GM12878 (cell line): ENCODE data around the gene PMPCA. TPM values are rescaled to one million over a fixed set of nuclear protein-coding genes. Genes with fewer than 3 reads are reported as not detected.

Experiments
- ATAC-seq: fragments of 200-7000 bp; cut with Tn5 transposase; 3 replicates; pipeline ENCODE4 v1.9.1; 2020; ENCODE audit warnings: mild to moderate bottlenecking, moderate library complexity
- BruUV-seq: library from RNA; stranded (reverse); fragments of 400-500 nt; replicated peaks from 2 replicates; lab custom pipeline; 2021; lab: Mats Ljungman, UMichigan
- CTCF ChIA-PET: fragments of 300-600 bp; sonication (Branson Sonifier 250); formaldehyde crosslinking; extraction: SDS; loops from one replicate; lab custom pipeline; 2021; ENCODE audit warnings: inconsistent platforms; lab: Yijun Ruan, JAX
- POLR2A ChIA-PET: fragments of 350-600 bp; formaldehyde crosslinking; extraction: SDS; loops from one replicate; lab custom pipeline; 2021; ENCODE audit warnings: inconsistent platforms; lab: Charles Lee
- RAD21 ChIA-PET: fragments of 300-600 bp; sonication (Branson Sonifier 250); formaldehyde crosslinking; loops from one replicate; lab custom pipeline; 2023; ENCODE audit warnings: antibody characterized with exemption; ENCODE audit not compliant: unreplicated experiment; lab: Charles Lee
- SMC1A ChIA-PET: fragments of 300-600 bp; sonication (Branson Sonifier 250); formaldehyde crosslinking; loops from one replicate; lab custom pipeline; 2023; ENCODE audit not compliant: unreplicated experiment, uncharacterized antibody; lab: Charles Lee
- DNase-seq: peaks from one replicate; pipeline ENCODE4 v3.0.0-alpha.2; 2011; ENCODE audit warnings: low read depth, low spot score
- FAIRE-seq: peaks from 3 replicates; lab custom pipeline; 2011; peaks lifted over from hg19 to GRCh38; lab: Jason Lieb, UNC
- H2AFZ ChIP-seq: 2 replicates; pipeline ENCODE4 v1.6.0; 2011; ENCODE audit warnings: low read depth, low read length, control low read depth; ENCODE audit not compliant: control insufficient read depth
- H3K27ac ChIP-seq: 2 replicates; pipeline ENCODE4 v1.5.1; 2011; ENCODE audit warnings: control low read depth; ENCODE audit not compliant: control insufficient read depth, insufficient read depth
- H3K27me3 ChIP-seq, 2 experiments: replicated peaks in 1 of 2; 2 replicates each; pipeline versions ENCODE4 v1.6.0 to v1.6.1; 2011; ENCODE audit warnings: low read length in 1 of 2; ENCODE audit not compliant: control insufficient read depth in 2 of 2, insufficient read depth in 2 of 2
- H3K36me3 ChIP-seq, 2 experiments: 2 replicates each; pipeline ENCODE4 v1.5.1; 2011; ENCODE audit warnings: low read length in 1 of 2; ENCODE audit not compliant: control insufficient read depth in 2 of 2, insufficient read depth in 2 of 2
- H3K4me1 ChIP-seq: 2 replicates; pipeline ENCODE4 v1.6.1; 2011; ENCODE audit warnings: mild to moderate bottlenecking, low read length, moderate library complexity, mixed read lengths; ENCODE audit not compliant: control insufficient read depth, insufficient read depth
- H3K4me2 ChIP-seq: 2 replicates; pipeline ENCODE4 v1.6.0; 2011; ENCODE audit warnings: control low read depth; ENCODE audit not compliant: control insufficient read depth, insufficient read depth
- H3K4me3 ChIP-seq: fragments of 200-600 bp; sonication (generic); 2 replicates; pipeline ENCODE4 v1.5.1; 2016
- H3K79me2 ChIP-seq: 2 replicates; pipeline ENCODE4 v1.6.0; 2011; ENCODE audit warnings: low read length; ENCODE audit not compliant: control insufficient read depth, insufficient read depth
- H3K9ac ChIP-seq: 2 replicates; pipeline ENCODE4 v1.8.0; 2011; ENCODE audit warnings: low read length, control low read depth, mixed read lengths; ENCODE audit not compliant: control insufficient read depth, insufficient read depth
- H3K9me3 ChIP-seq: replicated peaks from 3 replicates; pipeline ENCODE4 v1.5.1; 2011; ENCODE audit warnings: mild to moderate bottlenecking, low read length; ENCODE audit not compliant: control insufficient read depth, insufficient read depth
- H4K20me1 ChIP-seq: 2 replicates; pipeline ENCODE4 v1.6.0; 2011; ENCODE audit not compliant: control insufficient read depth, insufficient read depth
- BACH1 ChIP-seq: fragments of 450-650 bp; IDR thresholded peaks from 2 replicates; pipeline ENCODE4 v1.6.1; 2017; ENCODE audit warnings: mild to moderate bottlenecking, borderline replicate concordance
- FOS ChIP-seq: IDR thresholded peaks from 3 replicates; pipeline ENCODE4 v1.6.1; 2011; ENCODE audit warnings: borderline replicate concordance; ENCODE audit not compliant: insufficient read length; ENCODE audit errors: extremely low read depth
- KAT2A ChIP-seq: conservative IDR thresholded peaks from 2 replicates; pipeline ENCODE4 v1.6.1; 2011; ENCODE audit warnings: low read depth, low read length; ENCODE audit not compliant: control insufficient read depth
- NFIC ChIP-seq: IDR thresholded peaks from 2 replicates; pipeline ENCODE4 v1.6.1; 2012; ENCODE audit warnings: low read depth, mild to moderate bottlenecking, inconsistent platforms, low read length, moderate library complexity
- NFYA ChIP-seq: IDR thresholded peaks from 2 replicates; pipeline ENCODE4 v1.6.1; 2011; ENCODE audit warnings: low read depth, mild to moderate bottlenecking, low read length, improper control_type of control experiment, borderline replicate concordance
- PKNOX1 ChIP-seq: fragments of 450-650 bp; IDR thresholded peaks from 2 replicates; pipeline ENCODE4 v1.6.1; 2016; ENCODE audit warnings: mild to moderate bottlenecking
- POLR2A ChIP-seq: IDR thresholded peaks from 2 replicates; pipeline ENCODE4 v1.6.1; 2011; ENCODE audit warnings: low read depth, mild to moderate bottlenecking, low read length
- WGBS: methylation state at CpG from one replicate; pipeline ENCODE4 v1.1.6; 2016; ENCODE audit warnings: low lambda C conversion rate; ENCODE audit not compliant: insufficient replicate concordance, insufficient coverage; ENCODE audit errors: missing lambda C conversion rate; 5-methylcytosine and 5-hydroxymethylcytosine counted together
- in situ Hi-C: fragments of 300-500 bp; cut with MboI; formaldehyde crosslinking; loops from 9 replicates; pipeline ENCODE4 v1.14.3; 2018; ENCODE audit warnings: mixed read lengths
- intact Hi-C: fragments of 100-400 bp; cut with micrococcal nuclease; formaldehyde crosslinking; loops from one replicate; pipeline ENCODE4 v1.14.2; 2022; ENCODE audit not compliant: unreplicated experiment
- polyA plus RNA-seq, 11 experiments: library from polyadenylated mRNA; depleted of rRNA in 4 of 11; unstranded in 6 of 11; stranded (reverse) in 5 of 11; fragments of >200 nt; fragmentation: Nextera tagmentation in 4 of 11; fragmentation: Illumina TruSeq in 1 of 11; extraction: Ambion mirVana in 4 of 11; extraction: Trizol in 1 of 11; gene quantifications; 1 replicate in 1 of 11; 2 replicates in 10 of 11; pipeline versions ENCODE4 v1.2.1 to v1.2.3, GENCODE V29; 2011 to 2016; ENCODE audit warnings: inconsistent platforms in 2 of 11, missing spikeins in 2 of 11, low read depth in 1 of 11
- total RNA-seq, 4 experiments: library from RNA; depleted of rRNA in 3 of 4; stranded (reverse); fragments of >200 nt in 3 of 4; fragmentation: Illumina TruSeq in 1 of 4; extraction: Trizol in 1 of 4; gene quantifications; 2 replicates each; pipeline versions ENCODE4 v1.2.1 to v1.2.3, GENCODE V29; 2013 to 2021

The PMPCA gene
- total and polyA plus RNA-seq, 10 of the 15 experiments (the other 5 are each of a cell fraction or from before 2014, with no cell fraction given): 8.1 to 137 (median 75.7) TPM

- Histone ChIP-seq H2AFZ (no peak overlapping the region), H3K36me3 (peaks cover 27 to 43% of the 10 kb centered on the region in 2 experiments), H3K9me3 (no peaks in the 10 kb centered on the region), H3K9ac (no peak overlapping the region), H3K4me3 (no peak overlapping the region), H4K20me1 (no peaks in the 10 kb centered on the region), H3K27ac (no peak overlapping the region), H3K27me3 (no peaks in the 10 kb centered on the region), H3K79me2 (no peaks in the 10 kb centered on the region), H3K4me1 (no peaks in the 10 kb centered on the region), H3K4me2 (no peak overlapping the region)
- WGBS: 94% methylated on average over 27 of the region's 28 CpGs
- no peak for ATAC-seq
- intact Hi-C loops (no loop called here), in situ Hi-C loops (no loop called here)
- BruUV-seq: no TSS peak
- TF ChIP-seq POLR2A: peak; percentile 63
- no peak for TF ChIP-seq NFIC
- no peak for DNase-seq
- no peak for FAIRE-seq
- ChIA-PET SMC1A (no interaction called here), RAD21 (no interaction called here), POLR2A (no interaction called here), CTCF (interaction anchor here (1.4 kb wide), 1 partner anchor 12 kb away, joined by 3 read pairs; no protein-coding TSS in a partner anchor)
Observed at GRCh38 chr9:136391737-136392537, 18.5 kb upstream of the PMPCA start.

GRCh38 chr9:136392538-136393449, 17.7 kb upstream of the PMPCA start:
- no peaks in the 10 kb centered on the region for H3K9me3 ChIP-seq
- intact Hi-C loops: no loop called here
- H3K79me2 ChIP-seq: peaks cover 2% of the 10 kb centered on the region; the same call in 1 of the 2 replicates
- TF ChIP-seq NFYA: no peak
- peak; percentile 51; the same call in 1 of the 2 replicates for TF ChIP-seq POLR2A
- no peak for TF ChIP-seq KAT2A
- TF ChIP-seq FOS: no peak
- TF ChIP-seq BACH1: no peak
- TF ChIP-seq PKNOX1: no peak
- TF ChIP-seq, all 136 proteins: peak for 1
- ATAC-seq (no peak; the same call in 2 of the 3 replicates), DNase-seq (no peak), FAIRE-seq (no peak)
- 93% methylated on average over 21 of the region's 21 CpGs for WGBS
- no peak overlapping the region for H3K27ac ChIP-seq
- no TSS peak for BruUV-seq
- no peaks in the 10 kb centered on the region for H3K27me3 ChIP-seq
- ChIA-PET CTCF (no interaction called here), SMC1A (no interaction called here), RAD21 (no interaction called here), POLR2A (no interaction called here)
- H4K20me1 ChIP-seq: no peaks in the 10 kb centered on the region
- no peak overlapping the region for H3K4me2 ChIP-seq
- H3K4me3 ChIP-seq: no peak overlapping the region
- H3K4me1 ChIP-seq: no peaks in the 10 kb centered on the region
- no peak overlapping the region for H2AFZ ChIP-seq
- H3K36me3 ChIP-seq: peaks cover 30 to 41% of the 10 kb centered on the region in 2 experiments
- H3K9ac ChIP-seq: no peak overlapping the region
- in situ Hi-C loops: no loop called here
